Fibroblast of skin of abdomen (primary cell): ENCODE measurements around the gene MBLAC1.

Source experiments
- DNase-seq: peaks from one replicate; pipeline ENCODE4 v3.0.0-alpha.2; 2013

Gene MBLAC1

GRCh38 chr7:100173806-100174495, 47.2 kb downstream of the MBLAC1 start:
- no peak for DNase-seq

DNA sequence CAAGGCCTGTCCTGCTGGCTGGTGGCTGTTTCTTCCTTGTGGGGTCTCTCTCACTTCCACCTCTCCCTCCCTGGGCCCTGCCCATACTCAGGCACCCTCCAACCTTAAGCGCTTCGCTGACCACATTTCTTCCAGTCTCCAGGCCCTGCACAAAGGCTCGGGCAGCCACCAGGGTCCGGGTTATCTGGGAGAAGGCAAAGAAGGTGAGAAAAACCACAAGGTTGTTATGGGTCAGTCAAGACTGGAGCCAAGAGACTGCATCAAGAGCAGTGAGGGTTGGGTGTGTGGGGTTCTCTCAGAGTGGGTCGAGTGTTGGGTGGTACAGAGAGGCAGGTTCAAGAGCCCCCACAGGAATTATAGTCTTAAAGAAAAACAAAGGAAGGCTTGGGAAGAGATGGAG, 47.8 kb downstream of the MBLAC1 start:
- DNase-seq: no peak

- no peak for DNase-seq
Measured at GRCh38 chr7:100175296-100175935, 48.6 kb downstream of the MBLAC1 start.

GRCh38 chr7:100176096-100177044, 49.6 kb downstream of the MBLAC1 start:
- no peak for DNase-seq

- peak; percentile 97 for DNase-seq
Measured at GRCh38 chr7:100177045-100178001, 50.6 kb downstream of the MBLAC1 start, which contains the start of the genes GPC2 and STAG3. Gene GPC2 (minus strand): TSS chr7:100177381. CDS start chr7:100177199, 182 bp downstream. Gene STAG3 (plus strand): TSS chr7:100177918. CDS start chr7:100180557, 2,639 bp downstream.
